ENCODE data around the gene CEND1. TPM values are rescaled to one million over a fixed set of nuclear protein-coding genes. Genes with fewer than 3 reads are reported as not detected.

Gene CEND1
- total and polyA plus RNA-seq, 2 of the 13 experiments (the other 11 are each of a cell fraction or from before 2014, with no cell fraction given): not detected

GRCh38 chr11:809287-810039 lies 19.6 kb upstream of the CEND1 start, which contains the start of gene RPLP2 (continued):
- TF ChIP-seq ZNF318 (CRISPR knock-in tag; IDR thresholded peaks at IDR 0.05): no peak
- TF ChIP-seq ZSCAN29 (CRISPR knock-in tag; conservative IDR thresholded peaks at IDR 0.05): no peak; the same call in 1 of the 2 replicates
- peak; percentile 87 for TF ChIP-seq ARNTL (CRISPR knock-in tag; IDR thresholded peaks at IDR 0.05)
- TF ChIP-seq SCMH1 (CRISPR knock-in tag; IDR thresholded peaks at IDR 0.05; ENCODE audit: borderline replicate concordance): no peak
- peak; percentile 70; the same call in 1 of the 2 replicates for TF ChIP-seq NFE2L1 (CRISPR knock-in tag; IDR thresholded peaks at IDR 0.05; ENCODE audit: borderline replicate concordance)
- TF ChIP-seq YEATS4 (CRISPR knock-in tag; IDR thresholded peaks at IDR 0.05; ENCODE audit: borderline replicate concordance): peak; percentile 98
- TF ChIP-seq JDP2 (CRISPR knock-in tag; IDR thresholded peaks at IDR 0.05; ENCODE audit: borderline replicate concordance): no peak
- no peak for TF ChIP-seq NFIB (CRISPR knock-in tag; IDR thresholded peaks at IDR 0.05; ENCODE audit: borderline replicate concordance)
- no peak for TF ChIP-seq NONO (IDR thresholded peaks at IDR 0.05)
- TF ChIP-seq NONO (CRISPR knock-in tag; conservative IDR thresholded peaks at IDR 0.05): peak; percentile 88
- TF ChIP-seq YY1 (IDR thresholded peaks at IDR 0.05; ENCODE audit: insufficient read depth, insufficient replicate concordance, low read depth, low read length): peak; percentile 87
- TF ChIP-seq ZNF766 (CRISPR knock-in tag; IDR thresholded peaks at IDR 0.05; ENCODE audit: borderline replicate concordance): peak; percentile 38; the same call in 1 of the 2 replicates
- peak; percentile 84; the same call in 1 of the 2 replicates for TF ChIP-seq JUN (CRISPR knock-in tag; IDR thresholded peaks at IDR 0.05)
- TF ChIP-seq SMYD3 (CRISPR knock-in tag; IDR thresholded peaks at IDR 0.05): peak; percentile 68; the same call in 1 of the 2 replicates
- TF ChIP-seq ZSCAN5A (CRISPR knock-in tag; IDR thresholded peaks at IDR 0.05; ENCODE audit: borderline replicate concordance): peak; percentile 31; the same call in 1 of the 2 replicates
- TF ChIP-seq PRPF4 (IDR thresholded peaks at IDR 0.05; ENCODE audit: low read depth, low read length, poor library complexity, severe bottlenecking): peak; percentile 60
- no peak for TF ChIP-seq MAFK (conservative IDR thresholded peaks at IDR 0.05 in 1 of 2, IDR thresholded peaks at IDR 0.05 in 1 of 2; ENCODE audit: low read length in 2 of 2)

Measured in HepG2 (cell line).